GM23338 (cell line): ENCODE data around the gene CSNK1A1L. TPM values are rescaled to one million over a fixed set of nuclear protein-coding genes. Genes with fewer than 3 reads are reported as not detected.

Experiments
- ATAC-seq: fragments of 200-7000 bp; cut with Tn5 transposase; 3 replicates; pipeline ENCODE4 v1.9.1; 2020
- DNase-seq: peaks from one replicate; pipeline ENCODE4 v3.0.0-alpha.2; 2015; ENCODE audit warnings: low spot score
- H2AFZ ChIP-seq: fragments of 200-600 bp; sonication (generic); 2 replicates; pipeline ENCODE4 v1.8.0; 2016; ENCODE audit warnings: antibody characterized with exemption, mild to moderate bottlenecking, moderate library complexity
- H3F3A ChIP-seq: fragments of 200-600 bp; sonication (generic); replicated peaks from 2 replicates; pipeline ENCODE4 v1.8.0; 2017; ENCODE audit warnings: antibody characterized with exemption, mixed run types, low read depth
- H3K27ac ChIP-seq: fragments of 200-600 bp; sonication (generic); 2 replicates; pipeline ENCODE4 v1.6.1; 2016; ENCODE audit warnings: low read depth
- H3K27me3 ChIP-seq: fragments of 200-600 bp; sonication (generic); 2 replicates; pipeline ENCODE4 v1.8.0; 2016; ENCODE audit warnings: mild to moderate bottlenecking, mixed run types, moderate library complexity; ENCODE audit not compliant: insufficient read depth
- H3K36me3 ChIP-seq: fragments of 200-600 bp; sonication (generic); 2 replicates; pipeline ENCODE4 v1.8.0; 2016; ENCODE audit warnings: mild to moderate bottlenecking; ENCODE audit not compliant: insufficient read depth
- H3K4me1 ChIP-seq: fragments of 200-600 bp; sonication (generic); 2 replicates; pipeline ENCODE4 v1.8.0; 2016; ENCODE audit warnings: mild to moderate bottlenecking, moderate library complexity; ENCODE audit not compliant: insufficient read depth
- H3K4me2 ChIP-seq: fragments of 200-600 bp; sonication (generic); 2 replicates; pipeline ENCODE4 v1.7.1; 2017; ENCODE audit warnings: mixed run types
- H3K4me3 ChIP-seq: fragments of 200-600 bp; sonication (generic); 2 replicates; pipeline ENCODE4 v1.6.1; 2016; ENCODE audit warnings: mixed run types
- H3K79me2 ChIP-seq: fragments of 200-600 bp; sonication (generic); replicated peaks from 2 replicates; pipeline ENCODE4 v1.8.0; 2017; ENCODE audit warnings: mild to moderate bottlenecking; ENCODE audit not compliant: insufficient read depth
- H3K9me2 ChIP-seq: fragments of 200-600 bp; sonication (generic); 2 replicates; pipeline ENCODE4 v1.8.0; 2017; ENCODE audit not compliant: insufficient read depth
- H4K20me1 ChIP-seq: fragments of 200-600 bp; sonication (generic); replicated peaks from 2 replicates; pipeline ENCODE4 v1.8.0; 2017; ENCODE audit warnings: mild to moderate bottlenecking; ENCODE audit not compliant: insufficient read depth
- H3K27ac Mint-ChIP-seq: 2 replicates; pipeline ENCODE4 v1.8.0; 2020; ENCODE audit warnings: inconsistent platforms, mild to moderate bottlenecking, moderate library complexity, mixed read lengths
- H3K27me3 Mint-ChIP-seq: 3 replicates; pipeline ENCODE4 v1.8.0; 2022; ENCODE audit warnings: low read depth, mild to moderate bottlenecking, moderate library complexity, mixed read lengths, inconsistent platforms; ENCODE audit not compliant: insufficient read depth, poor library complexity
- H3K36me3 Mint-ChIP-seq: 3 replicates; pipeline ENCODE4 v1.8.0; 2021; ENCODE audit warnings: low read depth, mild to moderate bottlenecking, inconsistent platforms, moderate library complexity, mixed read lengths
- H3K4me1 Mint-ChIP-seq: 3 replicates; pipeline ENCODE4 v1.8.0; 2020; ENCODE audit warnings: mild to moderate bottlenecking, inconsistent platforms, mixed read lengths
- H3K4me3 Mint-ChIP-seq: 3 replicates; pipeline ENCODE4 v1.8.0; 2021; ENCODE audit warnings: moderate library complexity, mild to moderate bottlenecking, inconsistent platforms, mixed read lengths
- H3K9me3 Mint-ChIP-seq: 3 replicates; pipeline ENCODE4 v1.8.0; 2020; ENCODE audit warnings: moderate library complexity, mild to moderate bottlenecking, inconsistent platforms, mixed read lengths
- CTCF ChIP-seq, 2 experiments: fragments of 200-600 bp in 1 of 2; sonication (generic) in 1 of 2; conservative IDR thresholded peaks; 2 replicates each; pipeline versions ENCODE4 v1.5.1 to v1.6.1; 2016 to 2017; ENCODE audit warnings: antibody characterized with exemption in 2 of 2, low read depth in 2 of 2, mild to moderate bottlenecking in 2 of 2, moderate library complexity in 1 of 2
- EZH2 ChIP-seq: fragments of 200-600 bp; sonication (generic); IDR thresholded peaks from one replicate; pipeline ENCODE4 v1.8.0; 2017; ENCODE audit warnings: antibody characterized with exemption, mild to moderate bottlenecking, low read depth; ENCODE audit not compliant: unreplicated experiment
- EZH2phosphoT487 ChIP-seq: fragments of 200-600 bp; sonication (generic); IDR thresholded peaks from one replicate; pipeline ENCODE4 v1.8.1; 2018; ENCODE audit warnings: antibody characterized with exemption; ENCODE audit not compliant: unreplicated experiment
- JUNB ChIP-seq: IDR thresholded peaks from one replicate; pipeline ENCODE4 v1.6.1; 2016; ENCODE audit warnings: antibody characterized with exemption; ENCODE audit not compliant: unreplicated experiment
- NANOG ChIP-seq: IDR thresholded peaks from 2 replicates; pipeline ENCODE4 v1.6.1; 2016; ENCODE audit warnings: antibody characterized with exemption, borderline replicate concordance
- REST ChIP-seq: IDR thresholded peaks from one replicate; pipeline ENCODE4 v1.6.1; 2018; ENCODE audit warnings: antibody characterized with exemption; ENCODE audit not compliant: unreplicated experiment
- STAT1 ChIP-seq: IDR thresholded peaks from one replicate; pipeline ENCODE4 v1.6.1; 2016; ENCODE audit warnings: antibody characterized with exemption; ENCODE audit not compliant: unreplicated experiment
- ZNF331 ChIP-seq: fragments of 250-450 bp; sonication (Bioruptor Pico); IDR thresholded peaks from 2 replicates; pipeline ENCODE4 v1.5.0; 2020; ENCODE audit warnings: low read depth, mild to moderate bottlenecking, moderate library complexity
- ZNF462 ChIP-seq: fragments of 250-450 bp; sonication (Bioruptor Pico); IDR thresholded peaks from 2 replicates; pipeline ENCODE4 v1.5.0; 2020; ENCODE audit warnings: mild to moderate bottlenecking, moderate library complexity
- polyA plus RNA-seq: library from polyadenylated mRNA; unstranded; fragments of >200 nt; fragmentation: Nextera tagmentation; extraction: Ambion mirVana; gene quantifications from 2 replicates; pipeline ENCODE4 v1.2.1, GENCODE V29; 2016
- total RNA-seq: library from RNA; depleted of rRNA; stranded (reverse); fragments of >200 nt; shearing (Covaris generic); gene quantifications from 2 replicates; pipeline ENCODE4 v1.2.3, GENCODE V29; 2014
- TF ChIP-seq, protein P1 (sequence below): IDR thresholded peaks from 2 replicates; pipeline ENCODE4 v1.6.1; 2016; ENCODE audit warnings: antibody characterized with exemption

CSNK1A1L gene
- total and polyA plus RNA-seq, 2 experiments from 2014 or later, result not detected

DNA sequence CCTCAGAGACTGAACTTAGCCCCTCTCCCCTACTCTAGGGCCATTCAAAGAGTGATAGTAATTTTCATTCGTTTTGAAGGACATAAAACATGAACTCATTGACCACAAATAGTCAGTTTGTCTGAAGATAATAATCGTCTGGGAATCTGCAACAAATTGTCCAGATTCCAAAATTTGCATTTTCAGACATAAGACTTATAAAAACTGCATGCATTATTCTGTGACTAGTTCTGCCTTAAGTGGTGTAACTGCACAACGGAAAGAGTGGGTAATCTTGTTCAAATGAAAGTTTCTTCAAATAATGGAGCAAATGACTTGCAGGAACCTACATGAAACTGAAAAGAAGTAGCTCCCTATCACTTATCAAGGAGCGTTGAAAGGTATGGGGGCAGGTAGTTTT, 8.4 kb downstream of the CSNK1A1L start (continued):
- TF ChIP-seq ZNF462 (CRISPR knock-in tag) (no peak), STAT1 (no peak), EZH2phosphoT487 (no peak)

DNA sequence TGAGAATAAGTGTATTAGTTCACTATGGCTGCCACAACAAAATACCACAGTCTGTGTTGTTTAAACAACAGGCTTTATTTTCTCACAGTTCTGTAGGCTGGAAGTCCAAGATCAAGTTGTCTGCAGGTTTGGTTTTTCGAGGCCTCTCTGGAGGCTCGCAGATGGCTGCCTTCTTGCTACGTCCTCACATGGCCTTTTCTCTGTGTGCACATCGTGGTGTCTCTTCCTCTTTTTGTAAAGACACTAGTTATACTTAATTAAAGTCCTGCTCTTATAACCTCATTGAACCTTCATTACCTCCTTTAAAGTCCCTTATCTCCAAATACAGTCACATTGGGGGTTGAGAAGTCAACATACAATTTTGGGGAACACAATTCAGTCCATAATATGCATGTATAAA, 10.6 kb downstream of the CSNK1A1L start:
- Histone ChIP-seq H3K27me3 (no peaks in the 10 kb centered on the region), H3K4me1 (no peaks in the 10 kb centered on the region), H3K4me2 (no peak overlapping the region), H3K79me2 (no peaks in the 10 kb centered on the region), H4K20me1 (no peaks in the 10 kb centered on the region), H2AFZ (no peak overlapping the region), H3K9me2 (no peaks in the 10 kb centered on the region), H3K27ac (no peak overlapping the region), H3F3A (no peaks in the 10 kb centered on the region), H3K36me3 (no peaks in the 10 kb centered on the region), H3K4me3 (no peak overlapping the region)
- ATAC-seq (no peak), DNase-seq (no peak)
- Mint-ChIP-seq H3K27me3 (peaks cover 2% of the 10 kb centered on the region), H3K36me3 (no peaks in the 10 kb centered on the region), H3K9me3 (no peaks in the 10 kb centered on the region), H3K27ac (no peak overlapping the region), H3K4me3 (no peak overlapping the region), H3K4me1 (no peaks in the 10 kb centered on the region)
- TF ChIP-seq NANOG (no peak), CTCF (conservative IDR thresholded peaks at IDR 0.05; ENCODE audit: low read depth in 2 of 2) (no peak), EZH2phosphoT487 (no peak), STAT1 (no peak), REST (no peak), EZH2 (no peak), JUNB (no peak), ZNF331 (CRISPR knock-in tag) (no peak)
- TF ChIP-seq, protein P1, sequence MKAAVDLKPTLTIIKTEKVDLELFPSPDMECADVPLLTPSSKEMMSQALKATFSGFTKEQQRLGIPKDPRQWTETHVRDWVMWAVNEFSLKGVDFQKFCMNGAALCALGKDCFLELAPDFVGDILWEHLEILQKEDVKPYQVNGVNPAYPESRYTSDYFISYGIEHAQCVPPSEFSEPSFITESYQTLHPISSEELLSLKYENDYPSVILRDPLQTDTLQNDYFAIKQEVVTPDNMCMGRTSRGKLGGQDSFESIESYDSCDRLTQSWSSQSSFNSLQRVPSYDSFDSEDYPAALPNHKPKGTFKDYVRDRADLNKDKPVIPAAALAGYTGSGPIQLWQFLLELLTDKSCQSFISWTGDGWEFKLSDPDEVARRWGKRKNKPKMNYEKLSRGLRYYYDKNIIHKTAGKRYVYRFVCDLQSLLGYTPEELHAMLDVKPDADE, result no peak
